ENCODE results near the gene B9D1. TPM values are rescaled to one million over a fixed set of nuclear protein-coding genes. Genes with fewer than 3 reads are reported as not detected.

The B9D1 gene
- total RNA-seq, 1 experiment from 2014 or later, result 20.0 TPM

- H3K4me2 ChIP-seq (ENCODE audit: low read length), result no peak overlapping the region
- no peaks in the 10 kb centered on the region for H3K9me2 ChIP-seq (ENCODE audit: insufficient read depth)
- H3K4me3 ChIP-seq (replicated peaks in 1 of 2; ENCODE audit: low read depth in 1 of 2, low read length in 2 of 2), result no peak overlapping the region
- RAD21 ChIA-PET (ENCODE audit: low non-redundant PET in 1 of 2, low total read pairs in 2 of 2, uncharacterized antibody in 2 of 2, unreplicated experiment in 2 of 2), result no interaction called here
- H3K27me3 ChIP-seq (ENCODE audit: insufficient read depth, low read length), result no peaks in the 10 kb centered on the region
- no peaks in the 10 kb centered on the region for H3K36me3 ChIP-seq (ENCODE audit: control insufficient read depth in 1 of 2, insufficient read depth in 2 of 2, low read length in 2 of 2)
- H3K9ac ChIP-seq (ENCODE audit: low read length), result no peak overlapping the region
- no peaks in the 10 kb centered on the region for H4K20me1 ChIP-seq (ENCODE audit: insufficient read depth)
- H3K27ac ChIP-seq (ENCODE audit: low read depth, low read length), result no peak overlapping the region
- no TSS peak for BruUV-seq (replicated peaks)
- POLR2A ChIA-PET, result no interaction called here
- no peak for ATAC-seq
- CTCF ChIA-PET, result interaction anchor here (1.5 kb wide), 1 partner anchor 361 kb away, joined by 3 read pairs; no protein-coding TSS in a partner anchor
- H2AFZ ChIP-seq (ENCODE audit: low read depth, low read length, poor library complexity, severe bottlenecking), result no peak overlapping the region
- intact Hi-C loops (cut with micrococcal nuclease), result no loop called here
- TF ChIP-seq ZFX (IDR thresholded peaks at IDR 0.05) (no peak), SRF (IDR thresholded peaks at IDR 0.05; ENCODE audit: low read depth) (no peak), EZH2 (IDR thresholded peaks at IDR 0.05) (no peak), SIN3A (IDR thresholded peaks at IDR 0.05; ENCODE audit: low read depth) (no peak), ZBTB33 (IDR thresholded peaks at IDR 0.05; ENCODE audit: extremely low read depth, insufficient replicate concordance, low read length) (no peak), EZH2phosphoT487 (IDR thresholded peaks at IDR 0.05; ENCODE audit: borderline replicate concordance) (no peak), CBX3 (IDR thresholded peaks at IDR 0.05; ENCODE audit: low read depth) (no peak), YY1 (IDR thresholded peaks at IDR 0.05; ENCODE audit: extremely low read depth, insufficient replicate concordance, low read depth, low read length) (no peak), JUND (IDR thresholded peaks at IDR 0.05) (no peak), REST (IDR thresholded peaks at IDR 0.05; ENCODE audit: low read depth) (no peak), POLR2AphosphoS5 (IDR thresholded peaks at IDR 0.05; ENCODE audit: low read depth, low read length) (no peak)
- no peaks in the 10 kb centered on the region for H3K79me2 ChIP-seq (ENCODE audit: insufficient read depth, low read length)
- H3K4me1 ChIP-seq (ENCODE audit: control insufficient read depth in 1 of 2, insufficient read depth in 2 of 2, low read length in 2 of 2), result peaks cover 14 to 16% of the 10 kb centered on the region in 2 experiments
- DNase-seq (ENCODE audit: low read depth, low spot score), result no peak
- H3K9me3 ChIP-seq (ENCODE audit: control insufficient read depth in 1 of 2, insufficient read depth in 1 of 2, low read depth in 1 of 2, low read length in 2 of 2), result no peaks in the 10 kb centered on the region
These were observed 39.6 kb upstream of the B9D1 start for GRCh38 chr17:19402171-19402570.

Measured in HCT116 (cell line).